ENCODE results near the gene HMX1. TPM values are rescaled to one million over a fixed set of nuclear protein-coding genes. Genes with fewer than 3 reads are reported as not detected.

The HMX1 gene
- total and polyA plus RNA-seq, 12 donors = 2.7 TPM; not detected in 11

GRCh38 chr4:8818063-8818881, 53.4 kb downstream of the HMX1 start:
- H3K4me3 ChIP-seq = no peak overlapping the region
- H3K27ac ChIP-seq = no peak overlapping the region
- H3K9me3 ChIP-seq (replicated peaks in 1 of 3) = no peaks in the 10 kb centered on the region
- no peaks in the 10 kb centered on the region for H3K27me3 ChIP-seq
- no peaks in the 10 kb centered on the region for H3K36me3 ChIP-seq (replicated peaks in 1 of 2)
- peak in 3 of 7 donors; percentile 6 to 21 (median 12) for DNase-seq
- WGBS, 4 donors = 59 to 80% (median 71%) methylated on average over 6 to 11 of the region's 11 CpGs
- H3K4me1 ChIP-seq (replicated peaks in 1 of 2) = no peaks in the 10 kb centered on the region
- TF ChIP-seq POLR2A (IDR thresholded peaks at IDR 0.05) = no peak
- TF ChIP-seq, protein P1, sequence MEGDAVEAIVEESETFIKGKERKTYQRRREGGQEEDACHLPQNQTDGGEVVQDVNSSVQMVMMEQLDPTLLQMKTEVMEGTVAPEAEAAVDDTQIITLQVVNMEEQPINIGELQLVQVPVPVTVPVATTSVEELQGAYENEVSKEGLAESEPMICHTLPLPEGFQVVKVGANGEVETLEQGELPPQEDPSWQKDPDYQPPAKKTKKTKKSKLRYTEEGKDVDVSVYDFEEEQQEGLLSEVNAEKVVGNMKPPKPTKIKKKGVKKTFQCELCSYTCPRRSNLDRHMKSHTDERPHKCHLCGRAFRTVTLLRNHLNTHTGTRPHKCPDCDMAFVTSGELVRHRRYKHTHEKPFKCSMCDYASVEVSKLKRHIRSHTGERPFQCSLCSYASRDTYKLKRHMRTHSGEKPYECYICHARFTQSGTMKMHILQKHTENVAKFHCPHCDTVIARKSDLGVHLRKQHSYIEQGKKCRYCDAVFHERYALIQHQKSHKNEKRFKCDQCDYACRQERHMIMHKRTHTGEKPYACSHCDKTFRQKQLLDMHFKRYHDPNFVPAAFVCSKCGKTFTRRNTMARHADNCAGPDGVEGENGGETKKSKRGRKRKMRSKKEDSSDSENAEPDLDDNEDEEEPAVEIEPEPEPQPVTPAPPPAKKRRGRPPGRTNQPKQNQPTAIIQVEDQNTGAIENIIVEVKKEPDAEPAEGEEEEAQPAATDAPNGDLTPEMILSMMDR (IDR thresholded peaks at IDR 0.05) = no peak
- intact Hi-C loops (cut with DNase I) = no loop called here

DNA sequence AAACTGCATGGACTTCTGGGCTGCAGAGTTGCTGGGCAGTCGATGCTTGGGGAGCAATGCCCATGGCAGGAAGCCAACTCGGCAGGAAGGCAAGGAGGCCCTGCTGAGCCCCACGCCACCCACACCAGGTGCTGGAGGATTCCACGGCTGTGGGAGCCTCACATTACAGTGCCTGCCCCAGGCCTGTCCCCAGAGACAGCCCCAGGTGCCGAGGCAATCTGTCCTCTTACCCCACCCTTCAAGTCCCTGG, 53.9 kb downstream of the HMX1 start:
- peak in 3 of 7 donors; percentile 5 to 29 (median 10) for DNase-seq
- no peak overlapping the region for H3K4me3 ChIP-seq
- no peaks in the 10 kb centered on the region for H3K4me1 ChIP-seq (replicated peaks in 1 of 2)
- no peaks in the 10 kb centered on the region for H3K27me3 ChIP-seq
- H3K36me3 ChIP-seq (replicated peaks in 1 of 2) = no peaks in the 10 kb centered on the region
- 33 to 41% (median 37%) methylated on average over 3 to 5 of the region's 5 CpGs; no CpG with 5 or more reads in 1 of the 4 donors for WGBS, 4 donors
- no peaks in the 10 kb centered on the region for H3K9me3 ChIP-seq (replicated peaks in 1 of 3)
- H3K27ac ChIP-seq = no peak overlapping the region
- TF ChIP-seq POLR2A (IDR thresholded peaks at IDR 0.05) = no peak
- TF ChIP-seq, protein P1 (IDR thresholded peaks at IDR 0.05) = no peak
- intact Hi-C loops (cut with DNase I) = no loop called here

- no peaks in the 10 kb centered on the region for H3K9me3 ChIP-seq (replicated peaks in 1 of 3)
- H3K27ac ChIP-seq = no peak overlapping the region
- TF ChIP-seq POLR2A (IDR thresholded peaks at IDR 0.05) = no peak
- TF ChIP-seq, protein P1 (IDR thresholded peaks at IDR 0.05) = no peak
- intact Hi-C loops (cut with DNase I) = no loop called here
- DNase-seq = peak in 3 of 7 donors; percentile 2 to 20 (median 11)
- WGBS, 4 donors = 70 to 76% (median 71%) methylated on average over 7 to 13 of the region's 13 CpGs
- H3K4me1 ChIP-seq (replicated peaks in 1 of 2) = no peaks in the 10 kb centered on the region
- no peaks in the 10 kb centered on the region for H3K27me3 ChIP-seq
- no peaks in the 10 kb centered on the region for H3K36me3 ChIP-seq (replicated peaks in 1 of 2)
- H3K4me3 ChIP-seq = no peak overlapping the region
These were observed 54.4 kb downstream of the HMX1 start for GRCh38 chr4:8817096-8817812.
